HG03565 (cell line): ENCODE measurements around the gene ATP2C2.
"Not testable (repeated sequence)": the region's sequence is repeated elsewhere in the genome, so short reads cannot be mapped to it uniquely, and the experiment has no call there.

ENCODE experiments used
- ATAC-seq: cut with Tn5 transposase; IDR thresholded peaks from one replicate; pipeline ENCODE4 v1.9.1; 2021; ENCODE audit warnings: mild to moderate bottlenecking, moderate library complexity; ENCODE audit not compliant: unreplicated experiment

ATP2C2 gene, protein sequence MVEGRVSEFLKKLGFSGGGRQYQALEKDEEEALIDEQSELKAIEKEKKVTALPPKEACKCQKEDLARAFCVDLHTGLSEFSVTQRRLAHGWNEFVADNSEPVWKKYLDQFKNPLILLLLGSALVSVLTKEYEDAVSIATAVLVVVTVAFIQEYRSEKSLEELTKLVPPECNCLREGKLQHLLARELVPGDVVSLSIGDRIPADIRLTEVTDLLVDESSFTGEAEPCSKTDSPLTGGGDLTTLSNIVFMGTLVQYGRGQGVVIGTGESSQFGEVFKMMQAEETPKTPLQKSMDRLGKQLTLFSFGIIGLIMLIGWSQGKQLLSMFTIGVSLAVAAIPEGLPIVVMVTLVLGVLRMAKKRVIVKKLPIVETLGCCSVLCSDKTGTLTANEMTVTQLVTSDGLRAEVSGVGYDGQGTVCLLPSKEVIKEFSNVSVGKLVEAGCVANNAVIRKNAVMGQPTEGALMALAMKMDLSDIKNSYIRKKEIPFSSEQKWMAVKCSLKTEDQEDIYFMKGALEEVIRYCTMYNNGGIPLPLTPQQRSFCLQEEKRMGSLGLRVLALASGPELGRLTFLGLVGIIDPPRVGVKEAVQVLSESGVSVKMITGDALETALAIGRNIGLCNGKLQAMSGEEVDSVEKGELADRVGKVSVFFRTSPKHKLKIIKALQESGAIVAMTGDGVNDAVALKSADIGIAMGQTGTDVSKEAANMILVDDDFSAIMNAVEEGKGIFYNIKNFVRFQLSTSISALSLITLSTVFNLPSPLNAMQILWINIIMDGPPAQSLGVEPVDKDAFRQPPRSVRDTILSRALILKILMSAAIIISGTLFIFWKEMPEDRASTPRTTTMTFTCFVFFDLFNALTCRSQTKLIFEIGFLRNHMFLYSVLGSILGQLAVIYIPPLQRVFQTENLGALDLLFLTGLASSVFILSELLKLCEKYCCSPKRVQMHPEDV

DNA sequence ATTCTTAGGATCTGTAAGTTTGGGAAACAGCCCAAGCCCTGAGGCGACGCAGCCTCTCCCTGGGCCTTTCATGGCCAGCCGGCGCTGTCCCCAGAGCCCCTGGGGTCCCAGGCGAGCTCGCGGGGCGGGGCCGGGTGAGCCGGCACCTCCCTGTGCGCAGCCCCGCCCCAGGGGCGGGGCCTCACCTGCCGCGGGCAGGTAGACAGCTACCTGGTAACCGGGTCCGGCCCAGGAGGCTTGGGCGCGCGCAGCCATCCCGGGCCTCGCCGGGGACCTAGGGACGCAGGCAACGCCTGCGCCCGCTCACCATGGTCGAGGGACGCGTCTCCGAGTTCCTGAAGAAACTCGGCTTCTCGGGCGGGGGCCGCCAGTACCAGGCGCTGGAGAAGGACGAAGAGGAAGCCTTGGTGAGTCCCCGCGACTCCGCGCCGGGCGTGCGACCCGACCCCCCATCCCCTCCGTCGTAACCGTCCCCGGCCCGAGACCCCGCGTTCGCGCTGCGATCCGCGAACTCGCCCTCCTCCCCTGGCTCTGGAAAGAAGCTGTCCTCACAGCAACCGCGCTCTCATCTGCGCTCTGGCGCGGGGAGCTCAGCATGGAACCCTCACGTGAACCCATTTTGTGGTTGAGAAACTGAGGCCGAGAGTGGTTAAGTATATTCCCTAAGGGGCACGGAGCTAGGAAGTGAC is at the start of gene ATP2C2:
ATP2C2 (plus strand) TSS at position 231 of the 689 bp plus-strand sequence; CDS start at position 309, 78 bp downstream.
- no peak for ATAC-seq

DNA sequence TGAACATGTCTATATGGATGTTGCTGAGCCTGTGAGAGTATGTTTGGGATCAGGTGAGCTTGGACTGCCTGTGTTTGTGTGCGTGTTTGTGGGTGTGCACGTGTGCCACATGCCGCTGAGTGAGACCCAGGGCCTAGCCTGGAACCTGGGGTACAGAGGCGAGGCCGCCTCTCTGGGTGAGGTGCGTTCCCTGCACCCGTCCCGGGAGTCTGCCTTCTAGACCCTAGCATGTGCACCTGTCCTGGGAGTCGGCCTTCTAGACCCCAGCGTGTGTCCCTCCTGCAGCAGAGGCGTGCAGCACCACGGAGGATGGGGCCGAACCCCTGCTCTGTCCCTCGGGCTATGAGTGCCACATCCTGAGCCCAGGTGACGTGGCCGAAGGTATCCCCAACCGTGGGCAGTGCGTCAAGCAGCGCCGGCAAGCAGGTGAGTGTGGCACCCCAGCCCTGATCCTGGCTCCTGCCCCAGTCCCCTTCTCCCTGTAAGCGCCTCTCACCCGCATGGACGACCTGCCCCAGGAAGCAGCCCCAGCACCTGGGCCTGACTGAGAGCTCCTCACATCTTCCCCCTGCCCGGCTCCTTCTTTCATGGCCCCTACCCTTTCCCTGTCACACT is 49.1 kb upstream of the ATP2C2 start:
- no peak for ATAC-seq

DNA sequence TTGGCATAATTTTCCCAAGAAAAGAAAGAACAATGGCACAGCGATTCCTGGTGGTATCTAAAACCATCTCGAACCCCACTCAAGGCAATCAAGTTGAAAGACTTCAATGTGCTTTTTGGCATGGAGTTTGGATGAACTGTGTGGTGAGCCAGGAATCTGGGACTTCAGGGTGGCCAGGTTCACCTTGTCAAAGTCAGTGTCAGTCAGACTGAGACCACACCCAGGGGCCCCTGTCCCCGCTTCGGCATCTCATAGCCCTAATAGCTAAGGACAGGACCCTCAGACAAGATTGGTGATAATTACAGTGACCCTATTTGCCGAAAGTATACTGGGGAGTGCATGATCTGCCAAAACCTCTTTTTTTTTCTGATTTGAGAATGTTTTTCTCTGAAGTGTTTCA is 47.8 kb upstream of the ATP2C2 start:
- no peak for ATAC-seq

DNA sequence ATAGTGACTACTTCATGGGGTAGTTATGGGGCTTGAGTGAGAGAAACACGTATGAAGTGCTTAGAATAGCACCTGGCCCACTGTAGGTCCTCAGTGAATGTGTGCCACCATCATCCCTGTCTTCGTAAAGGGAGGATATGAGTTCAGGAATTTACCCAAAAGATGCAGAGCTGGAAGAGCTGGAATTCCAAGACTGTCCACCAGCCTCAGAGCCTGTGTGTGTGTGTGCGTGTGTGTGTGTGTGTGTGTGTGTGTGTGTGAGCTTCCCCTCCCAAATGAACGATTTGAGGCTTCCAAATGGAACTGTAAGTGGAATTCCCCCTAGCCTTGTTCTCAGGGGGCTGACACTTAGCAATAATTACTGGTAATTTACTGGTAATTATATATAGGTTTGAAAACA is 46.4 kb upstream of the ATP2C2 start:
- ATAC-seq: no peak

DNA sequence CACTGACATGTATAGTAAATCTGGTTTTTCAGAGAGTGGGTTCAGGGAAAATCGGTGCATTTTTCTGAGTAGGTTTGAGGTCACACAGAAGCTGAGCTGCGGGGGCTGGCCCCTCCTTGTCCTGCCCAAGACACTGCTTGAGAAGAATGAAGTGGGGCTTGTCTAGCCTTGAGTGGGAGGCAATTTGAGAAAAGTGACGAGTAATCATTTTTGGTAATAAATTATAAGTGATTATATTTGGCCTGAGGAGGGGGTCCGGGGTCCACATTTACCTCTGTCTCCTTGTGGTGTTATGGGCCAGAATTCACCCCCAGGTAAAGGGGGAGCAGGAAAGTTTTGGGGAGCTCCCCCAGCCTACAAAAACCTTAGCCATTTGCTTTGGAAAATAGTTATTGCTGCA is 45.6 kb upstream of the ATP2C2 start:
- no peak for ATAC-seq

DNA sequence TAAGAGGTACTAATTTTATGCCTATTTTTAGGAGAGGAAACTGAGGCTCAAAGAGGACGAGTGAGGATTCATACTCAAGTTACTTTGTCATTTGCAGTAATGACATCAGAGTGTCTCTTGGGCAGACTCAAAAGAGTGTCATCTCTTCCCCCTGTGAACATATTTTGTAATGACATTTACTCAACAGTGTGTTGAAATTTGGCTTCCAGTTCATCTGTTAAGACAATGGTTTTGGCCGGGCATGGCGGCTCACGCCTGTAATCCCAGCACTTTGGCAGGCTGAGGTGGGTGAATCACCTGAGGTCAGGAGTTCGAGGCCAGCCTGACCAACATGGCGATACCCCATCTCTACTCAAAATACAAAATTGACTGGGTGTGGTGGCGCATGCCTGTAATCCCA is 44.7 kb upstream of the ATP2C2 start:
- no peak for ATAC-seq

DNA sequence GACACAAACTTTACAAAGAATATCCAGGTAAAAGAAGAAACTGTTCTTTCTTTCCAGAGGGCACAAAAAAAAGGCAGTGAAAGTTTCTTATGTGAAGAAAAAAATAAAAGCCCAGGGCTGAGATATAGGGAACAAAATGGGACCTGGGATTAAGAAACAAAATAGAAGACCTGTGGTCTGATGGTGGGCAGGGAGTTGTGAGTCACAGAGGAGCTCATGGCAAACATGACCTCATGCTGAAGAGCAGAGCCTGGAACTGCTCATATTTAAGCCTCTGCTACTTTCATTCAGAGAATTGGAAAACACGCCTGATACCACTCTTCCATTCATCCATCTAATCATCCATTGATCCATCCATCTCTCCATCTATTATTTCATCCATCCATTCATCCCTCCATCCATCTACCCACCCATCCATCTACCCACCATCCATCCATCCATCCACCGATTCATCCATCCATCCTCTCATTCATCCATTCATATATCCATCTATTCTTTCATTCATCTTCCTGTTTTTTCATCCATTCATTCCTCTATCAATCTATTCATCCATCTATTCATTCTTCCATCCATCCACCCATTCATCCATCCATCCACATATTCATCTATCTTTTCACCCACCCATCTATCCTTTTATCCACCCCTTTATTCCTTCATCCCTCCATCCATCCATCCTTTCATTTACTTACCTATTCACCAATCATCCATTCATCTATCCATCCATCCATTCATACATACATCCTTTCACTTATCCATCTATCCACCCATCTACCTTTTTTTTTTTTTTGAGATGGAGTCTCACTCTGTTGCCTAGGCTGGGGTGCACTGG is 43.7 kb upstream of the ATP2C2 start:
- ATAC-seq: no peak

DNA sequence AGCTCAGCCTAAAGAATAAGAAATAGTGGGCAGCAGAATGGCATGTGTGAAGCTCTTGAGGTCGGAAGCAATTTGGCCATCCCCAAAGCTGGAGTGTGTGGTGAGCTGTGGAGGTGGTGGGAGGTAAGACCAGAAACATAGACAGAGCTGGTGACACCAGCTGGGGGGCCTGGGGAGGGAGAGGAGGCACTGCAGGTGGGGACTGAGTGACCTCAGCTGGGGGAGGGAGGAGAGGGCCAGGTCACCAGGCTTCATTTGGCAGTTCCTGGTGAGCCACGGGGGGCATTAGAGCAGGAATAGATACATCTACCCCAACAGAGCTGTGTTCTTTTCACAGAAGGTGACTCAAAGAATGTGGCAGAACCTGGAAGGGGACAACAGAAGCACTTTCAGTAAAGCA is 41.8 kb upstream of the ATP2C2 start:
- no peak for ATAC-seq

DNA sequence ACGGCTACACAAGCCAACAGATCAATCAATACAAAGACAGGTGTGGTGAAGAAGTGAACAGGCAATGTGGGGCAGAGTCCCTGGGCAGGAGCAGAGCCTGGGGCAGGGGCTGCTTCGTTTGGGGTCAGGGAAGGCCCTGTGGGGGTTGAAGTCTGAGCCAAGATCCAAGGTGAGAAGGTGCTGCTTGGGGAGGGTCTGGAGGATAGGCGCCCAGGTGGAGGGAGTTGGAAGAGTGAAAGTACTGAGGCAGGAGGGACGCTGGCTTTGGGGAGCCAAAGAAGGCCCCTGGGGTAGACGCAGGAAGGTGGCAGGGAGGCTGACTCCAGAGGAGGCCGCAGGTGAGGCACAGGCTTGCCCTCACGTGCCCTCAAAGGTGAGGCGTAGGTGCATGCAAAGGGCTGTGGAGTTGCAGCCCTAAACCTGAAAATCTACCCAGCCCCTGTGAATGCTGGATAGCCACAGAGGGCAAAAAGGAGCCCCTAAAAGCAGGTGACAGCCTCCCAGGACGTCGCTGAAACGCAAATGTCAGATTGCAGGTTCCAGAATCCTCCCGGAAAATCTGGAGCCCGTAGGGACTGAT is 40.3 kb upstream of the ATP2C2 start:
- no peak for ATAC-seq

DNA sequence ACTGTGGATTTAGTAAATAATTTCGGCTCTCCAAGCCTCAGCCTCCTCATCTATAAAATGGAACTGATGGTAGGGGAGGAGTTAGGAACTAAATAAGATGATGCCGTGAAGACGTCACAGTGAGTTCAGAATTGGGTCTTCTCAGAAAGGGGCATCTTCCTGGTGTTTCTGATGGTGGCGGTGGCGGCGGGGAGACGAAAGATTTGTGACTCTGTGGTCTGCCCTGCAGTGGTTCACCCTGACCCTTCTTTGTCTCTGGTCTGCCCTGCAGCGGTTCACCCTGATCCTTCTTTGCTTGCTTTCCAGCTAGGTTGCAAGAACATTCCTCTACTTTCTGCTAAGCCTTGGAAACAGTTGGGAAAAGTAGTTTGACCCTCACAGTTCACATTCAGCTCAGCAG is 39.3 kb upstream of the ATP2C2 start:
- no peak for ATAC-seq

DNA sequence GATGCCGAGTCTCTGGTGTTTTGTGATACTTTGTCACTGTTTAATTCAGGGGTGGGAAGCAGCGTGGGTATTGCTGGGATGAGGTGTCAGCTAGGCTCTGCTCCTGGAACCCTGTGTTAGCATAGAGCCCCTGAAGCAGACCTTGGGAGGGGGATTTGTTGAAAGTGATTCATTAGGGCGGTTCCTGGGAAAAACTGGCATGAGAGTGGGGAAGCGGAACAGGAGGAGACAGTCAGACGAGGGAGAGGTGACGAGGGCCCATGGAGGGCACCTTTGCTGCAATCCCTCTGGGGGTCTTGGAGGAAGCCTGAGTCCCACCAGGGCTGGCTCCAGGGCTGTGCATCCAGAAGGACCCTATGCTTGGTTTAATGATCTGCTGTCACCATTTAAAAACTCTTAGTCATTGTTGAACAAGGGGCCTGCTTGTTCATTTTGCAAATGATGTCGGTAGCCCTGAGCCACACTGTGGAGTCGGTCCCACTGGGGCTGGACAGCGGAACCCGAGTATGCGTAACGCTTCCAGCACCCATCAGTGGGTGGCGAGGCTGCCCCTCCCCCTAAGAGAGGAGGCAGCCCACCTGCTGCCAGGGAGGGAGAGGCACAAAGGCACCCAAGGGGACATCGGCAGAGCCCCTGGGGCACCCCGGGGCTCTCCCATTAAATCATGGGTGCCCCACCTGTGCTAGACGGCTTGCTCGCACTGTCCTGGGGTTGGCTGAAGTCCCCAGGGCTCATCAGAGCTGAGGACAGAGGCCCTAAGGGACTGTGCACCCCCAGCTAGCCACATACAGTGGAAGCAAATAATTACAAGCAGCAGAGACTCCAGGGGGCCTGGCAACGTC is 38.3 kb upstream of the ATP2C2 start:
- ATAC-seq: no peak

DNA sequence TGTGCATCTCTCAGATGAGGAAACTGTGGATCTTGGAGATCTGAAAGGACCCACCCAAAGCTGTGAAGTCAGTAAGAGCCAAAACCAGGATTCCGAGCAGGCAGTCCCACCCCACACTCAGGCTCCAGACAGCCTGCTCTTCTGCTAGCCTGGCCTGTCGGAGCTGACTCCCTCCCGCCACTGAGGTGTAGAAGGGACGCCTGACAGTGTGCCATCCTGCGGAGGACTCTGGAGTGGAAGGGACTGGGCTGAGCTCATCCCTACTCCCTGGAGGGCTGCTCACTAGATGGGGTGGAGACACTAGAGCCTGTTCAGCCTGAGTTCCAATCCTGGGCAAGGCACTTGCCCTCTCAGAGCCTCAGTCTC is 37.7 kb upstream of the ATP2C2 start:
- no peak for ATAC-seq

DNA sequence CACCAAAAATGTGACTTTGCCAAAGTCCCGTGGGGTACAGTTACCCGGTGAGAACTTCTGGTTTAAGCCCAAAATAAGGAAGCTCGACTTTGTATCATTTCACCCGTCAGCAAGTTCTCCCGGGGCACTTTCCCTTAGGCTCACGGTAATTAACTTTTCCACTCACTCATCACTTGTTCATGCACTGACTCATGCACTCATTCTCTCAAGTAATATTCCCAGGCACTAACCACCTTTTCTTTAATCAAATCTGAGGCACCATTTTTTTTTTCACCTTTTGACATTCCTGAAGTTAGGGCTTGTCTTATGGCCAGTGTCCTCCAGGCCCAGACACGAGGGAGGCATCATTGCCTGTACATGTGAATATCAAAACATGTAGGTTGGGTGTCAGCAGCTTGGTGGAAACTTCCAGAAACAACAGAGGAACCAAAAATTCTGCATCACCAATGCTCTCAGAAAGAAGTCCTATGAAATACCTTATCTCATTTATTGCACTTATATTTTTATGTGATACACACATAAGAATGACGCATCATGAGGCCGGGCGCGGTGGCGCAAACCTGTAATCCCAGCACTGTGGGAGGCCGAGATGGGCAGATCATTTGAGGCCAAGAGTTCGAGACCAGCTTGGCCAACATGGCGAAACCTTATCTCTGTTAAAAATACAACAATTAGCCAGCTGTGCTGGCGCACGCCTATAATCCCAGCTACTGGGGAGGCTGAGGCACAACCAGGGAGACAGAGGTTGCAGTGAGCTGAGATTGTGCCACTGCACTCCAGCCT is 36.1 kb upstream of the ATP2C2 start:
- ATAC-seq: no peak

DNA sequence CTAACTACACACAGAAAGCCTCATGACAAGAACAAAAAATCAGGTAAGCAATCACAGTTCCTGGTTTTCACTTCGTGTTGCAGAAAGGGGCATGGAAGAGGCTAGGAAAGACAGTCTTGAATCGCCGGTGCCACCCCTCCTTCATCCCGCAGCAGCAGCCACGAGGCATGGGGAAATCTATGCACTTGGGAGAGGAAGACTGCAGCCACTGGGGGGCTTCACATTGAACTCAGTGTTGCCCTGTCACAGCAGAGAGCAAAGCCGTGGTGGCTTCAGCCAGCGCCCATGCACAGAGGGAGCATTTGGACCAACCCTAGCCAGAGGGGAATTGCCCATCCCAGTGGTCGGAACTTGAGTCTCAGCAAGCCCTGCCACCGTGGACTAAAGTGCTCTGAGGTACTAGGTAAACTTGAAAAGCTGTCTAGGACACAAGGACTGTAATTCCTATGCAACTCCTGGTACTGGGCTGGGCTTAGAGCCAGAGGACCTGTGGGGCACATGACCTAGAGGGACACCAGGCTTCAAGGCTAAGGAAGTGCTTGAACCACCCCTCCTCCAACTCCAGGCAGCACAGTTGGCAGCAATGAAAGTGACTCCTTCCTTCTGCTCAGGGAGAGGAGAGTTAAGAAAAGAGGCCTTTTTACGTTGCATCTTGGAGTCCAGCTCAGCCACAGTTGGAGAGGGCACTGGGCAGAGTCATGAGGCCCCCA is 35.2 kb upstream of the ATP2C2 start:
- no peak for ATAC-seq

DNA sequence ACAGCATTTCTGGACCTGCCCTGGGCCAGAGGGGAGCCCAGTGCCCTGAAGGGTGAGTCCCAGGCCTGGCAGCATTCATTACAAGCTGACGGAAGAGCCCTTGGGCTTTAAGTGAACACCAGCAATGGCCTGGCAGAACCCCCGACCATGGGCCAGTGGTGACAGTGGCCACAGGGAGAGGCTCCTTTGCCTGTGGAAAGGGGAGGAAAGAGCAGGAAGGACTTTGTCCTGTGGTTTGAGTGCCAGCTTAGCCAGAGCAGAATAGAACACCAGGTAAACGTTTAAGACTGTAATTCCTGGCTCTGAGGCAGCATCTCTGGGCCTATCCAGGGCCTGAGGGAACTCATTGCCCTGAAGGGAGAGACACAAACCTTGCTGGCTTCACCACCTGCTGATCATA is 34.3 kb upstream of the ATP2C2 start:
- ATAC-seq: no peak

DNA sequence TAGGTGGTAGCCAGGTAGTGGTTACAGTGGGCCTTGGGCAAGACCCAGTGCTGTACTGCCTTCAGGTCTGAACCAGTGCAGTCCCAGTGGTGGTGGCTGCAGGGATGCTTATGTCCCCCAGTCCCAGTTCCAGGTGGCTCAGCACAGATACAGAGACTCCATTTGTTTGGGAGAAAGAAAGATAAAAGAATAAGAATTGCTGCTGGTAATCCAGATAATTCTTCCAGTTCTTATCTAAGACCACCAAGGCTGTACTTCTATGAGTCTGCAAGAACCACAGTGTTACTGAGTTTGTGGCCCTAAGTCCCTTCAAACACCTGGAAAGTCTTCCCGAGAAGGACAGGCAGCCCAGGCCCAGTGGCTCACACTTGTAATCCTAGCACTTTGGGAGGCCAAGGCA is 33.9 kb upstream of the ATP2C2 start:
- no peak for ATAC-seq

DNA sequence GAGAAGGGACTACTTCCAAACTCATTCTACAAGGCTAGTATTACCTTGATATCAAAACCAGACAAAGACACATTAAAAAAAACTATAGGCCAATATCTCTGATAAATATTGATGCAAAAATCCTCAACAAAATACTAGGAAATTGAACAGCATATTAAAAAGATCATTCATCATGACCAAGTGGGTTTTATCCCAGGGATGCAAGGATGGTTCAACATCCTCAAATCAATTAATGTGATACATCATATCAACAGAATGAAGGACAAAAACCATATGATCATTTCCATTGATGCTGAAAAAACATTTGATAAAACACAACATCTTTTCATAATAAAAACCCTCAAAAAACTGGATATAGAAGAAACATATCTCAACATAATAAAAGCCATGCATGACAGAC is 31.1 kb upstream of the ATP2C2 start:
- not testable (repeated sequence) for ATAC-seq
